K562 (cell line): Measurements from ENCODE around the gene SDCCAG8. TPM values are rescaled to one million over a fixed set of nuclear protein-coding genes. Genes with fewer than 3 reads are reported as not detected.

Experiments used
- ATAC-seq: fragments of 200-7000 bp; cut with Tn5 transposase; 3 replicates; pipeline ENCODE4 v1.9.1; 2020; ENCODE audit warnings: moderate library complexity
- BruUV-seq: library from RNA; stranded (reverse); fragments of 400-500 nt; replicated peaks from 2 replicates; lab custom pipeline; 2021; lab: Mats Ljungman, UMichigan
- CTCF ChIA-PET: fragments of 300-600 bp; formaldehyde crosslinking; extraction: SDS; loops from one replicate; lab custom pipeline; 2021; ENCODE audit warnings: low intra/inter-chr PET ratio; lab: Yijun Ruan, JAX
- POLR2A ChIA-PET: fragments of 300-600, 350-650 bp; sonication (Branson Sonifier 250); formaldehyde crosslinking; extraction: SDS; loops from one replicate; lab custom pipeline; 2021; ENCODE audit warnings: antibody characterized with exemption, inconsistent platforms; lab: Yijun Ruan, JAX
- DNase-seq, 4 experiments: peaks; one replicate each; pipeline versions ENCODE4 v3.0.0 to v3.0.0-alpha.2; 2011 to 2018; ENCODE audit warnings: low spot score in 3 of 4, mixed read lengths in 3 of 4; ENCODE audit errors: extremely low read depth in 1 of 4
- FAIRE-seq: peaks from 2 replicates; lab custom pipeline; 2011; peaks lifted over from hg19 to GRCh38; lab: Jason Lieb, UNC
- H2AFZ ChIP-seq: 2 replicates; pipeline ENCODE4 v1.6.0; 2011; ENCODE audit warnings: low read depth, low read length, control low read depth, inconsistent platforms
- H3K27ac ChIP-seq: fragments of 200-600 bp; 3 replicates; pipeline ENCODE4 v1.8.0; 2011; ENCODE audit warnings: low read depth, mild to moderate bottlenecking, control low read depth, inconsistent platforms, low read length, moderate library complexity, mixed read lengths; ENCODE audit errors: extremely low read depth
- H3K27me3 ChIP-seq, 2 experiments: fragments of 300-600 bp in 1 of 2; 2 replicates in 1 of 2; 3 replicates in 1 of 2; pipeline versions ENCODE4 v1.6.0 to v1.8.0; 2011; ENCODE audit warnings: inconsistent platforms in 2 of 2, low read length in 2 of 2, mild to moderate bottlenecking in 1 of 2, mixed read lengths in 1 of 2, moderate library complexity in 1 of 2; ENCODE audit not compliant: control insufficient read depth in 2 of 2, insufficient read depth in 2 of 2
- H3K36me3 ChIP-seq: fragments of 300-600 bp; 3 replicates; pipeline ENCODE4 v1.8.0; 2011; ENCODE audit warnings: mild to moderate bottlenecking, low read length, inconsistent platforms; ENCODE audit not compliant: control insufficient read depth, insufficient read depth
- H3K4me1 ChIP-seq, 2 experiments: fragments of 200-600 bp in 1 of 2; replicated peaks in 1 of 2; 2 replicates in 1 of 2; 3 replicates in 1 of 2; pipeline versions ENCODE4 v1.5.1 to v1.8.0; 2011; ENCODE audit warnings: inconsistent platforms in 2 of 2, low read length in 2 of 2, mild to moderate bottlenecking in 1 of 2, mixed read lengths in 1 of 2, moderate library complexity in 1 of 2; ENCODE audit not compliant: control insufficient read depth in 2 of 2, insufficient read depth in 2 of 2
- H3K4me2 ChIP-seq: 2 replicates; pipeline ENCODE4 v1.6.1; 2011; ENCODE audit warnings: low read length, control low read depth, inconsistent platforms, mixed read lengths; ENCODE audit not compliant: insufficient read depth
- H3K4me3 ChIP-seq: fragments of 200-600 bp; sonication (generic), shearing (Covaris generic); 2 replicates; pipeline ENCODE4 v1.5.1; 2016; ENCODE audit warnings: control low read depth, inconsistent platforms
- H3K79me2 ChIP-seq: fragments of 200-600 bp; 3 replicates; pipeline ENCODE4 v1.8.0; 2011; ENCODE audit warnings: low read length, inconsistent platforms; ENCODE audit not compliant: control insufficient read depth, insufficient read depth
- H3K9ac ChIP-seq, 2 experiments: 2 replicates each; pipeline versions ENCODE4 v1.6.0 to v1.6.1; 2011; ENCODE audit warnings: low read depth in 2 of 2, low read length in 2 of 2, control low read depth in 1 of 2, inconsistent platforms in 1 of 2, mild to moderate bottlenecking in 1 of 2, mixed read lengths in 1 of 2; ENCODE audit not compliant: insufficient read depth in 1 of 2
- H3K9me1 ChIP-seq: one replicate; pipeline ENCODE4 v1.6.0; 2011; ENCODE audit warnings: inconsistent platforms, mild to moderate bottlenecking, low read length, moderate library complexity; ENCODE audit not compliant: control insufficient read depth, insufficient read depth
- H3K9me3 ChIP-seq: replicated peaks from 2 replicates; pipeline ENCODE4 v1.5.1; 2011; ENCODE audit warnings: low read depth, low read length, inconsistent platforms; ENCODE audit not compliant: control insufficient read depth, insufficient read depth
- H4K20me1 ChIP-seq: replicated peaks from 2 replicates; pipeline ENCODE4 v1.6.1; 2011; ENCODE audit warnings: low read length, inconsistent platforms, mixed read lengths; ENCODE audit not compliant: control insufficient read depth, insufficient read depth
- CREM ChIP-seq: IDR thresholded peaks from 2 replicates; pipeline ENCODE4 v1.6.1; 2014; ENCODE audit warnings: antibody characterized with exemption, low read depth
- ESRRA ChIP-seq: fragments of 450-650 bp; IDR thresholded peaks from 2 replicates; pipeline ENCODE4 v1.6.1; 2014; ENCODE audit warnings: low read depth, mild to moderate bottlenecking, moderate library complexity, borderline replicate concordance
- HEY1 ChIP-seq: fragments of 250-450 bp; sonication (Bioruptor Pico); IDR thresholded peaks from 2 replicates; pipeline ENCODE4 v1.5.0; 2020; ENCODE audit warnings: mild to moderate bottlenecking, moderate library complexity, borderline replicate concordance
- MCM7 ChIP-seq, 2 experiments: fragments of 450-650 bp; IDR thresholded peaks; 2 replicates each; pipeline ENCODE4 v1.6.1; 2016 to 2018
- WGBS: fragments of 100-300 bp; shearing (Covaris generic); methylation state at CpG from one replicate; pipeline ENCODE4 v1.1.6; 2016; ENCODE audit warnings: low coverage, mixed read lengths; ENCODE audit not compliant: insufficient coverage; ENCODE audit errors: missing lambda C conversion rate; 5-methylcytosine and 5-hydroxymethylcytosine counted together
- in situ Hi-C: fragments of 300-500 bp; cut with MboI; formaldehyde crosslinking; loops from 4 replicates; pipeline ENCODE4 v1.15.0; 2018; ENCODE audit warnings: inconsistent platforms, mixed read lengths
- intact Hi-C: fragments of 100-400 bp; cut with micrococcal nuclease; formaldehyde crosslinking; loops from 2 replicates; pipeline ENCODE4 v1.14.2; 2022
- polyA plus RNA-seq, 8 experiments: library from polyadenylated mRNA; depleted of rRNA in 4 of 8; stranded (reverse) in 5 of 8; unstranded in 3 of 8; fragments of >200 nt; fragmentation: Nextera tagmentation in 2 of 8; fragmentation: Illumina TruSeq in 1 of 8; extraction: Ambion mirVana in 2 of 8; extraction: Trizol in 1 of 8; gene quantifications; 2 replicates each; pipeline versions ENCODE4 v1.2.1 to v1.2.3, GENCODE V29; 2011 to 2014; ENCODE audit warnings: inconsistent platforms in 1 of 8, missing spikeins in 1 of 8
- total RNA-seq, 7 experiments: library from RNA; depleted of rRNA in 6 of 7; stranded (reverse); fragments of >200 nt in 6 of 7; fragmentation: Illumina TruSeq in 2 of 7; extraction: Trizol in 2 of 7; gene quantifications; 2 replicates each; pipeline versions ENCODE4 v1.2.1 to v1.2.3, GENCODE V29; 2011 to 2021; ENCODE audit warnings: low replicate concordance in 1 of 7

Gene SDCCAG8
- total and polyA plus RNA-seq, 9 of the 15 experiments (the other 6 are each of a cell fraction or from before 2014, with no cell fraction given) = 17.9 to 36.7 (median 25.4) TPM

DNA sequence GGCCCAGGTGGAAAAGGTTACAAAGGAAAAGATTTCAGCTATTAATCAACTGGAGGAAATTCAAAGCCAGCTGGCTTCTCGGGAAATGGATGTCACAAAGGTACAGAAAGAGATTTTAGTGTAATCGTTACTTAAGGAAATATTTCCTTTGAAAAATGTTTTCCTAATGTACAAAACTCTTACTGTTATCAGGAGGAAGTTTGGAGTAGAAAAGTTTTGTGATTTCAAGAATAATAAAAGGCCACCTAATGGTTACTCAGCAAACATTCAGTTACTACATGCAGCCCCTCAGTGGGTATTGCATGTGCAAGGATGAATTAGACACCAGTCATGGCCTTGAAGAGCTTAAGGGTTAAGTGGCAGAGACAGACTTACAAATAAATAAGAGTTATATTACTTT, 85.2 kb downstream of the SDCCAG8 start:
- TF ChIP-seq ESRRA = no peak
- TF ChIP-seq MCM7 (IDR thresholded peaks at IDR 0.05) = no peak
- TF ChIP-seq CREM = no peak
- no peak for TF ChIP-seq HEY1 (CRISPR knock-in tag)
- no TSS peak for BruUV-seq
- H2AFZ ChIP-seq = no peak overlapping the region
- no peaks in the 10 kb centered on the region for H4K20me1 ChIP-seq
- no peaks in the 10 kb centered on the region for H3K9me1 ChIP-seq
- H3K4me1 ChIP-seq = no peaks in the 10 kb centered on the region
- no peak overlapping the region for H3K9ac ChIP-seq
- no peak overlapping the region for H3K4me3 ChIP-seq
- FAIRE-seq = no peak
- CTCF ChIA-PET = interaction anchor here (0.6 kb wide), 1 partner anchor 403 kb away, joined by 3 read pairs; no protein-coding TSS in a partner anchor
- POLR2A ChIA-PET = interaction anchor here (0.7 kb wide), 1 partner anchor 1342 kb away, joined by 3 read pairs; no protein-coding TSS in a partner anchor
- H3K9me3 ChIP-seq = no peaks in the 10 kb centered on the region
- peaks cover 2% of the 10 kb centered on the region; the same call in 1 of the 3 replicates for H3K36me3 ChIP-seq
- no peak overlapping the region for H3K4me2 ChIP-seq
- no peak for ATAC-seq
- no peak for DNase-seq
- no peak overlapping the region for H3K27ac ChIP-seq
- 66% methylated on average over 2 of the region's 2 CpGs for WGBS
- H3K27me3 ChIP-seq = no peaks in the 10 kb centered on the region
- intact Hi-C loops (loop anchor here (5.0 kb wide), 1 partner anchor 871 kb away; no protein-coding TSS in a partner anchor), in situ Hi-C loops (loop anchor here (5.0 to 25.0 kb wide), 2 partner anchors 406 to 504 kb away; no protein-coding TSS in a partner anchor)
- no peaks in the 10 kb centered on the region for H3K79me2 ChIP-seq
